ENCODE measurements around the gene RTP2.
A peak's percentile ranks its signal among the peaks of the same experiment; 100 is the strongest.

The RTP2 gene

GRCh38 chr3:187738331-187739093, 36.2 kb upstream of the RTP2 start:
- DNase-seq: peak; percentile 76

- DNase-seq: no peak
Observed at GRCh38 chr3:187738071-187738330, 35.6 kb upstream of the RTP2 start.

- DNase-seq: peak; percentile 60
Observed at GRCh38 chr3:187737368-187738070, 35.2 kb upstream of the RTP2 start.

- no peak for DNase-seq
Observed at GRCh38 chr3:187737006-187737367, 34.6 kb upstream of the RTP2 start.

GRCh38 chr3:187736418-187736871, 34.1 kb upstream of the RTP2 start:
- no peak for DNase-seq

- no peak for DNase-seq
Observed at GRCh38 chr3:187735837-187736236, 33.5 kb upstream of the RTP2 start.

- no peak for DNase-seq
Observed at GRCh38 chr3:187735383-187735782, 33.0 kb upstream of the RTP2 start.

GRCh38 chr3:187734841-187735240, 32.5 kb upstream of the RTP2 start:
- DNase-seq: no peak

- DNase-seq: no peak
Observed at GRCh38 chr3:187733371-187733770, 31.0 kb upstream of the RTP2 start.

GRCh38 chr3:187729598-187729997, 27.2 kb upstream of the RTP2 start:
- no peak for DNase-seq

- no peak for DNase-seq
Observed at GRCh38 chr3:187728940-187729583, 26.7 kb upstream of the RTP2 start.

- no peak for DNase-seq
Observed at GRCh38 chr3:187728248-187728647, 25.9 kb upstream of the RTP2 start.

GRCh38 chr3:187726564-187726963, 24.2 kb upstream of the RTP2 start:
- DNase-seq: no peak

GRCh38 chr3:187725653-187726370, 23.5 kb upstream of the RTP2 start:
- no peak for DNase-seq

- no peak for DNase-seq
Observed at GRCh38 chr3:187725224-187725623, 22.9 kb upstream of the RTP2 start.

- no peak for DNase-seq
Observed at GRCh38 chr3:187722206-187722612, 19.9 kb upstream of the RTP2 start.

GRCh38 chr3:187721055-187721454, 18.7 kb upstream of the RTP2 start:
- DNase-seq: no peak

GRCh38 chr3:187720337-187720670, 17.9 kb upstream of the RTP2 start:
- no peak for DNase-seq

- DNase-seq: no peak
Observed at GRCh38 chr3:187719628-187720336, 17.4 kb upstream of the RTP2 start.

- DNase-seq: no peak
Observed at GRCh38 chr3:187718802-187719201, 16.4 kb upstream of the RTP2 start.

GRCh38 chr3:187717572-187717971, 15.2 kb upstream of the RTP2 start:
- DNase-seq: no peak

GRCh38 chr3:187714404-187714979, 12.1 kb upstream of the RTP2 start:
- DNase-seq: peak; percentile 51

- peak; percentile 60 for DNase-seq
Observed at GRCh38 chr3:187713504-187713903, 11.1 kb upstream of the RTP2 start.
